ENCODE measurements around the gene ANGPTL7. TPM values are rescaled to one million over a fixed set of nuclear protein-coding genes. Genes with fewer than 3 reads are reported as not detected.

The ANGPTL7 gene
- total RNA-seq, 1 experiment from 2014 or later = not detected

DNA sequence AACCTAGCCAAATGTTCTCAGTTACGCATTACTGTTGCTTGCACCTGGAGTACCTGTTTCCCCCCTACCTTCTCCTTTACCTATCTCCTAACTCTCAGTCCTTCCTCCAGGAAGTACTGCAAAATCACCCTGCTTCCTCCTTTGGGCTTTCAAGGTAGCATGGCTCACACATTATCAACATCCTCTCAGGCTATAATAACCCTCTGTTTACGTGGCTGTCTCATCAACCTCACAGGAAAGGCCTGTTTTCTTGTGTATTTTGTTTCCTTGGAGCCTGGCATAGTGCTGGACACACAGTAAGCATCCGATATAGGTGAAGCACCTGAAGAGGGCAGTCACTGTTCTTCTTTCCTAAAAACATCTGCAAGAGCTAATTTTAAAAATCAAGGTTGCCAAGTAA lies 32.7 kb upstream of the ANGPTL7 start:
- H3K36me3 ChIP-seq (ENCODE audit: control insufficient read depth in 1 of 2, insufficient read depth in 2 of 2, low read length in 2 of 2) = peaks cover 3% of the 10 kb centered on the region in 2 experiments; a peak in 1 of 4 replicates
- no TSS peak for BruUV-seq (replicated peaks)
- TF ChIP-seq EGR1 (IDR thresholded peaks at IDR 0.05; ENCODE audit: low read depth) (no peak), CEBPB (IDR thresholded peaks at IDR 0.05; ENCODE audit: low read depth) (no peak), POLR2A (IDR thresholded peaks at IDR 0.05; ENCODE audit: borderline replicate concordance, extremely low read depth, insufficient read depth, insufficient read length) (no peak), YY1 (IDR thresholded peaks at IDR 0.05; ENCODE audit: extremely low read depth, insufficient replicate concordance, low read depth, low read length) (no peak), CBX3 (IDR thresholded peaks at IDR 0.05; ENCODE audit: low read depth) (no peak)
- TF ChIP-seq, protein P1, sequence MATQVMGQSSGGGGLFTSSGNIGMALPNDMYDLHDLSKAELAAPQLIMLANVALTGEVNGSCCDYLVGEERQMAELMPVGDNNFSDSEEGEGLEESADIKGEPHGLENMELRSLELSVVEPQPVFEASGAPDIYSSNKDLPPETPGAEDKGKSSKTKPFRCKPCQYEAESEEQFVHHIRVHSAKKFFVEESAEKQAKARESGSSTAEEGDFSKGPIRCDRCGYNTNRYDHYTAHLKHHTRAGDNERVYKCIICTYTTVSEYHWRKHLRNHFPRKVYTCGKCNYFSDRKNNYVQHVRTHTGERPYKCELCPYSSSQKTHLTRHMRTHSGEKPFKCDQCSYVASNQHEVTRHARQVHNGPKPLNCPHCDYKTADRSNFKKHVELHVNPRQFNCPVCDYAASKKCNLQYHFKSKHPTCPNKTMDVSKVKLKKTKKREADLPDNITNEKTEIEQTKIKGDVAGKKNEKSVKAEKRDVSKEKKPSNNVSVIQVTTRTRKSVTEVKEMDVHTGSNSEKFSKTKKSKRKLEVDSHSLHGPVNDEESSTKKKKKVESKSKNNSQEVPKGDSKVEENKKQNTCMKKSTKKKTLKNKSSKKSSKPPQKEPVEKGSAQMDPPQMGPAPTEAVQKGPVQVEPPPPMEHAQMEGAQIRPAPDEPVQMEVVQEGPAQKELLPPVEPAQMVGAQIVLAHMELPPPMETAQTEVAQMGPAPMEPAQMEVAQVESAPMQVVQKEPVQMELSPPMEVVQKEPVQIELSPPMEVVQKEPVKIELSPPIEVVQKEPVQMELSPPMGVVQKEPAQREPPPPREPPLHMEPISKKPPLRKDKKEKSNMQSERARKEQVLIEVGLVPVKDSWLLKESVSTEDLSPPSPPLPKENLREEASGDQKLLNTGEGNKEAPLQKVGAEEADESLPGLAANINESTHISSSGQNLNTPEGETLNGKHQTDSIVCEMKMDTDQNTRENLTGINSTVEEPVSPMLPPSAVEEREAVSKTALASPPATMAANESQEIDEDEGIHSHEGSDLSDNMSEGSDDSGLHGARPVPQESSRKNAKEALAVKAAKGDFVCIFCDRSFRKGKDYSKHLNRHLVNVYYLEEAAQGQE (IDR thresholded peaks at IDR 0.05; ENCODE audit: low read depth) = no peak
- H3K4me2 ChIP-seq (ENCODE audit: low read length) = no peak overlapping the region
- H3K9me2 ChIP-seq (ENCODE audit: insufficient read depth) = no peaks in the 10 kb centered on the region
- DNase-seq (ENCODE audit: low read depth, low spot score) (no peak), ATAC-seq (no peak)
- POLR2A ChIA-PET = no interaction called here
- no peaks in the 10 kb centered on the region for H3K4me1 ChIP-seq (ENCODE audit: control insufficient read depth in 1 of 2, insufficient read depth in 2 of 2, low read length in 2 of 2)
- intact Hi-C loops (cut with micrococcal nuclease) = no loop called here
- no peaks in the 10 kb centered on the region for H4K20me1 ChIP-seq (ENCODE audit: insufficient read depth)
- CTCF ChIA-PET = no interaction called here
- H3K9ac ChIP-seq (ENCODE audit: low read length) = no peak overlapping the region
- H3K9me3 ChIP-seq (ENCODE audit: control insufficient read depth in 1 of 2, insufficient read depth in 1 of 2, low read depth in 1 of 2, low read length in 2 of 2) = no peaks in the 10 kb centered on the region
- H2AFZ ChIP-seq (ENCODE audit: low read depth, low read length, poor library complexity, severe bottlenecking) = no peak overlapping the region
- H3K79me2 ChIP-seq (ENCODE audit: insufficient read depth, low read length) = no peaks in the 10 kb centered on the region
- H3K27ac ChIP-seq (ENCODE audit: low read depth, low read length) = no peak overlapping the region
- no peaks in the 10 kb centered on the region for H3K27me3 ChIP-seq (ENCODE audit: insufficient read depth, low read length)
- no peak overlapping the region for H3K4me3 ChIP-seq (replicated peaks in 1 of 2; ENCODE audit: low read depth in 1 of 2, low read length in 2 of 2)
- RAD21 ChIA-PET (ENCODE audit: low non-redundant PET in 1 of 2, low total read pairs in 2 of 2, uncharacterized antibody in 2 of 2, unreplicated experiment in 2 of 2) = no interaction called here

DNA sequence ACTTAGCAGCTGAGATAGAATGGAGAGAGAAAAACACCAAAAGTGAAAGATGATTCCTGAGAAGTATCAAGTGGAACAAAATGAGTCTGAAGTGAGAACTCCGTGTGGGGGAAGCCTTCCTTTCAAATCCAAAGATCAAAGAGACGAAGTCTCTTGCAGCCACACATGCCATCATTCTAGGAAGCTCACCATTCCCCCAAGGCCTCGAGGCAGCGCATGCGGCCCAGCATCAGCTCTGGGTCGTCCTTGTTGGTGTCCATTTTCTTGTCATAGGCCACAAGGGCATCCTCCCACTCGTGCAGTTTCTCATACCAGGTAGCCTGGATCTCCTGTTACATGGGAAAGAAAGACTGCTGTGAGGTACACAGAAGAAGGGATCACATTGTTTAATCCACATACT lies 32.2 kb upstream of the ANGPTL7 start:
- Histone ChIP-seq H2AFZ (ENCODE audit: low read depth, low read length, poor library complexity, severe bottlenecking) (no peak overlapping the region), H3K79me2 (ENCODE audit: insufficient read depth, low read length) (no peaks in the 10 kb centered on the region), H3K4me3 (replicated peaks in 1 of 2; ENCODE audit: low read depth in 1 of 2, low read length in 2 of 2) (no peak overlapping the region), H3K9me3 (ENCODE audit: control insufficient read depth in 1 of 2, insufficient read depth in 1 of 2, low read depth in 1 of 2, low read length in 2 of 2) (no peaks in the 10 kb centered on the region), H4K20me1 (ENCODE audit: insufficient read depth) (no peaks in the 10 kb centered on the region), H3K36me3 (ENCODE audit: control insufficient read depth in 1 of 2, insufficient read depth in 2 of 2, low read length in 2 of 2) (peaks cover 3% of the 10 kb centered on the region in 2 experiments; a peak in 1 of 4 replicates), H3K27ac (ENCODE audit: low read depth, low read length) (no peak overlapping the region), H3K9me2 (ENCODE audit: insufficient read depth) (no peaks in the 10 kb centered on the region), H3K27me3 (ENCODE audit: insufficient read depth, low read length) (no peaks in the 10 kb centered on the region), H3K9ac (ENCODE audit: low read length) (no peak overlapping the region), H3K4me2 (ENCODE audit: low read length) (no peak overlapping the region), H3K4me1 (ENCODE audit: control insufficient read depth in 1 of 2, insufficient read depth in 2 of 2, low read length in 2 of 2) (no peaks in the 10 kb centered on the region)
- DNase-seq (ENCODE audit: low read depth, low spot score) = no peak
- RAD21 ChIA-PET (ENCODE audit: low non-redundant PET in 1 of 2, low total read pairs in 2 of 2, uncharacterized antibody in 2 of 2, unreplicated experiment in 2 of 2) = no interaction called here
- no peak for TF ChIP-seq CBX3 (IDR thresholded peaks at IDR 0.05; ENCODE audit: low read depth)
- TF ChIP-seq ELF1 (IDR thresholded peaks at IDR 0.05; ENCODE audit: borderline replicate concordance, low read depth) = no peak
- TF ChIP-seq SP1 (IDR thresholded peaks at IDR 0.05; ENCODE audit: low read depth) = no peak
- CTCF ChIA-PET = no interaction called here
- POLR2A ChIA-PET = no interaction called here
- BruUV-seq (replicated peaks) = no TSS peak
- ATAC-seq = no peak
- intact Hi-C loops (cut with micrococcal nuclease) = no loop called here
